HepG2 (cell line): ENCODE measurements around the gene ARID1A. TPM values are rescaled to one million over a fixed set of nuclear protein-coding genes. Genes with fewer than 3 reads are reported as not detected.
A peak's percentile ranks its signal among the peaks of the same experiment; 100 is the strongest.

Source experiments
- DPF2 ChIP-seq: sonication (generic); formaldehyde crosslinking; IDR thresholded peaks from 2 replicates; pipeline ENCODE4 v1.4.0; 2020; ENCODE audit warnings: mild to moderate bottlenecking, low read depth, missing genetic modification reagents, borderline replicate concordance
- FOSL2 ChIP-seq: sonication (generic); formaldehyde crosslinking; IDR thresholded peaks from 2 replicates; pipeline ENCODE4 v1.4.0; 2020; ENCODE audit warnings: missing genetic modification reagents
- FOXC1 ChIP-seq: sonication (generic); formaldehyde crosslinking; IDR thresholded peaks from 2 replicates; pipeline ENCODE4 v1.8.0; 2022; ENCODE audit warnings: mild to moderate bottlenecking, missing genetic modification reagents, borderline replicate concordance
- HNRNPLL ChIP-seq: fragments of 200-400 bp; formaldehyde crosslinking; IDR thresholded peaks from 2 replicates; pipeline ENCODE4 v1.6.1; 2017; ENCODE audit warnings: mild to moderate bottlenecking, low read depth, low read length; ENCODE audit not compliant: poor library complexity, severe bottlenecking
- PRMT3 ChIP-seq: sonication (generic); formaldehyde crosslinking; IDR thresholded peaks from 2 replicates; pipeline ENCODE4 v1.8.1; 2022; ENCODE audit warnings: low read depth, mild to moderate bottlenecking, moderate library complexity, missing genetic modification reagents, borderline replicate concordance
- RELA ChIP-seq: sonication (generic); formaldehyde crosslinking; IDR thresholded peaks from 2 replicates; pipeline ENCODE4 v1.4.0; 2020; ENCODE audit warnings: missing genetic modification reagents
- RXRA ChIP-seq: sonication (generic); formaldehyde crosslinking; IDR thresholded peaks from 2 replicates; pipeline ENCODE4 v1.5.1; 2020; ENCODE audit warnings: missing genetic modification reagents
- SALL1 ChIP-seq: sonication (generic); formaldehyde crosslinking; IDR thresholded peaks from 2 replicates; pipeline ENCODE4 v1.8.0; 2022; ENCODE audit warnings: mild to moderate bottlenecking, missing genetic modification reagents
- STAT5B ChIP-seq: sonication (generic); formaldehyde crosslinking; IDR thresholded peaks from 2 replicates; pipeline ENCODE4 v1.4.0; 2020; ENCODE audit warnings: missing genetic modification reagents
- SYNCRIP ChIP-seq: fragments of 200-400 bp; formaldehyde crosslinking; IDR thresholded peaks from 2 replicates; pipeline ENCODE4 v1.6.1; 2018; ENCODE audit warnings: mild to moderate bottlenecking, low read depth, low read length; ENCODE audit not compliant: insufficient read depth
- ZNF629 ChIP-seq: sonication (generic); formaldehyde crosslinking; conservative IDR thresholded peaks from 2 replicates; pipeline ENCODE4 v1.5.0; 2020; ENCODE audit warnings: missing genetic modification reagents
- ZSCAN31 ChIP-seq: sonication (generic); formaldehyde crosslinking; IDR thresholded peaks from 2 replicates; pipeline ENCODE4 v1.5.0; 2020; ENCODE audit warnings: low read depth, mild to moderate bottlenecking, missing genetic modification reagents
- polyA plus RNA-seq, 8 experiments: library from polyadenylated mRNA; depleted of rRNA in 3 of 8; stranded (reverse) in 7 of 8; unstranded in 1 of 8; fragments of >200 nt; fragmentation: Illumina TruSeq in 4 of 8; extraction: Trizol in 4 of 8; gene quantifications; 2 replicates each; pipeline versions ENCODE4 v1.2.1 to v1.2.3, GENCODE V29; 2011 to 2016; ENCODE audit warnings: low read depth in 4 of 8, missing spikeins in 1 of 8, mixed read lengths in 1 of 8; ENCODE audit not compliant: insufficient read depth in 1 of 8
- total RNA-seq, 5 experiments: library from RNA; depleted of rRNA; stranded (reverse); fragments of >200 nt; fragmentation: Illumina TruSeq; extraction: Trizol; gene quantifications; 2 replicates each; pipeline ENCODE4 v1.2.3, GENCODE V29; 2016; ENCODE audit warnings: low read depth in 1 of 5
- TF ChIP-seq, protein P1 (sequence below): sonication (generic); formaldehyde crosslinking; IDR thresholded peaks from 2 replicates; pipeline ENCODE4 v1.5.1; 2020; ENCODE audit warnings: mild to moderate bottlenecking, moderate library complexity, missing genetic modification reagents
- TF ChIP-seq, protein P2 (sequence below): sonication (generic); formaldehyde crosslinking; IDR thresholded peaks from 2 replicates; pipeline ENCODE4 v1.8.0; 2022; ENCODE audit warnings: mild to moderate bottlenecking, missing genetic modification reagents
- TF ChIP-seq, protein P3 (sequence below): sonication (generic); formaldehyde crosslinking; IDR thresholded peaks from 2 replicates; pipeline ENCODE4 v1.4.0; 2020; ENCODE audit warnings: missing genetic modification reagents, borderline replicate concordance
- TF ChIP-seq, protein P4 (sequence below): sonication (generic); formaldehyde crosslinking; IDR thresholded peaks from 2 replicates; pipeline ENCODE4 v1.8.0; 2022; ENCODE audit warnings: mild to moderate bottlenecking, missing genetic modification reagents, moderate library complexity

ARID1A gene
- total and polyA plus RNA-seq, 2 of the 13 experiments (the other 11 are each of a cell fraction or from before 2014, with no cell fraction given) = 11.9 to 15.9 TPM

DNA sequence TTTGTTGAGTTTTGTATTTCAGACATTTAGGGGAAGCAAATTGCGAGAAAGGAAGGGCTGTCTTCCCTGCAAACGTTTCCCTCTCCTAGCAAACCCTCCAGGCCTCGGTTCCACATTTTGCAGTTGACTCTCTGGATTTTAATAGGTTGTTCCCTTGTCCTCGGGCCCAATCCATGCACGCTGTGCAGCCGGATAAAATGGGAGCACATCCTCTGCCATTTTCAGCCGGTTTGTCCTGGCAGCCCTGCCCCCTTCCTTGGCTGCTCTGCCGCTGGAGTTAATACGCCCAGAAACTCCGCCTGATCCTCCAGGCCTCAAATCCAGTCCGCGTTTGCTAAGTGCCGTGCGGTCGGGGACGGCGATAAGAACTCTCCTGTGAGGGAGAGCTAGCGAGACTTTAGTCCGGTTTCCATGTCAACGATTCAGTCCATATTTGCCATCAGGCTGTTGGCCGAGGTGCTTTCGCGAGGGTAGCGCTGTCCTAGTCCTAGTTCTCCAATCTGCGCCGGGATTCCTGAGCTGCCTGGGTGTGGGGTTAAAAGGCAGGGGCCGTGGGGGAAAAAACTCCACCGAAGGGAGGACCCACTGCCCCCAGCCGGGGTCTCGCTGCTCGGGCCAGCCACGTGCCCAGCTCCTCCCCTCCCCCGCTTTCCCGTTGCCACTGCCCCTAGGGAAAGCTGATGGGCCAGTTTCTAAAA, 2.9 kb upstream of the ARID1A start (continued):
- no peak for TF ChIP-seq PRMT3
- TF ChIP-seq DPF2 = no peak
- TF ChIP-seq, protein P1, sequence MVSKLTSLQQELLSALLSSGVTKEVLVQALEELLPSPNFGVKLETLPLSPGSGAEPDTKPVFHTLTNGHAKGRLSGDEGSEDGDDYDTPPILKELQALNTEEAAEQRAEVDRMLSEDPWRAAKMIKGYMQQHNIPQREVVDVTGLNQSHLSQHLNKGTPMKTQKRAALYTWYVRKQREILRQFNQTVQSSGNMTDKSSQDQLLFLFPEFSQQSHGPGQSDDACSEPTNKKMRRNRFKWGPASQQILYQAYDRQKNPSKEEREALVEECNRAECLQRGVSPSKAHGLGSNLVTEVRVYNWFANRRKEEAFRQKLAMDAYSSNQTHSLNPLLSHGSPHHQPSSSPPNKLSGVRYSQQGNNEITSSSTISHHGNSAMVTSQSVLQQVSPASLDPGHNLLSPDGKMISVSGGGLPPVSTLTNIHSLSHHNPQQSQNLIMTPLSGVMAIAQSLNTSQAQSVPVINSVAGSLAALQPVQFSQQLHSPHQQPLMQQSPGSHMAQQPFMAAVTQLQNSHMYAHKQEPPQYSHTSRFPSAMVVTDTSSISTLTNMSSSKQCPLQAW = peak; percentile 71
- TF ChIP-seq, protein P2, sequence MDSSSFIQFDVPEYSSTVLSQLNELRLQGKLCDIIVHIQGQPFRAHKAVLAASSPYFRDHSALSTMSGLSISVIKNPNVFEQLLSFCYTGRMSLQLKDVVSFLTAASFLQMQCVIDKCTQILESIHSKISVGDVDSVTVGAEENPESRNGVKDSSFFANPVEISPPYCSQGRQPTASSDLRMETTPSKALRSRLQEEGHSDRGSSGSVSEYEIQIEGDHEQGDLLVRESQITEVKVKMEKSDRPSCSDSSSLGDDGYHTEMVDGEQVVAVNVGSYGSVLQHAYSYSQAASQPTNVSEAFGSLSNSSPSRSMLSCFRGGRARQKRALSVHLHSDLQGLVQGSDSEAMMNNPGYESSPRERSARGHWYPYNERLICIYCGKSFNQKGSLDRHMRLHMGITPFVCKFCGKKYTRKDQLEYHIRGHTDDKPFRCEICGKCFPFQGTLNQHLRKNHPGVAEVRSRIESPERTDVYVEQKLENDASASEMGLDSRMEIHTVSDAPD (CRISPR knock-in tag) = 0 out of 2 replicates have a peak, but pooled peaks have one; percentile 42
- TF ChIP-seq, protein P3, sequence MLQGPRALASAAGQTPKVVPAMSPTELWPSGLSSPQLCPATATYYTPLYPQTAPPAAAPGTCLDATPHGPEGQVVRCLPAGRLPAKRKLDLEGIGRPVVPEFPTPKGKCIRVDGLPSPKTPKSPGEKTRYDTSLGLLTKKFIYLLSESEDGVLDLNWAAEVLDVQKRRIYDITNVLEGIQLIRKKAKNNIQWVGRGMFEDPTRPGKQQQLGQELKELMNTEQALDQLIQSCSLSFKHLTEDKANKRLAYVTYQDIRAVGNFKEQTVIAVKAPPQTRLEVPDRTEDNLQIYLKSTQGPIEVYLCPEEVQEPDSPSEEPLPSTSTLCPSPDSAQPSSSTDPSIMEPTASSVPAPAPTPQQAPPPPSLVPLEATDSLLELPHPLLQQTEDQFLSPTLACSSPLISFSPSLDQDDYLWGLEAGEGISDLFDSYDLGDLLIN = 0 out of 2 replicates have a peak, but pooled peaks have one; percentile 43
- TF ChIP-seq ZNF629 (CRISPR knock-in tag) = peak; percentile 43; the same call in 1 of the 2 replicates
- TF ChIP-seq RELA (CRISPR knock-in tag) = no peak
- peak; percentile 66; the same call in 1 of the 2 replicates for TF ChIP-seq RXRA (CRISPR knock-in tag)
- TF ChIP-seq FOXC1 = peak; percentile 75; the same call in 1 of the 2 replicates
- TF ChIP-seq FOSL2 = peak; percentile 60
- TF ChIP-seq ZSCAN31 (CRISPR knock-in tag) = peak; percentile 56; the same call in 1 of the 2 replicates
- no peak for TF ChIP-seq HNRNPLL
- peak; percentile 68 for TF ChIP-seq SALL1
- TF ChIP-seq, protein P4, sequence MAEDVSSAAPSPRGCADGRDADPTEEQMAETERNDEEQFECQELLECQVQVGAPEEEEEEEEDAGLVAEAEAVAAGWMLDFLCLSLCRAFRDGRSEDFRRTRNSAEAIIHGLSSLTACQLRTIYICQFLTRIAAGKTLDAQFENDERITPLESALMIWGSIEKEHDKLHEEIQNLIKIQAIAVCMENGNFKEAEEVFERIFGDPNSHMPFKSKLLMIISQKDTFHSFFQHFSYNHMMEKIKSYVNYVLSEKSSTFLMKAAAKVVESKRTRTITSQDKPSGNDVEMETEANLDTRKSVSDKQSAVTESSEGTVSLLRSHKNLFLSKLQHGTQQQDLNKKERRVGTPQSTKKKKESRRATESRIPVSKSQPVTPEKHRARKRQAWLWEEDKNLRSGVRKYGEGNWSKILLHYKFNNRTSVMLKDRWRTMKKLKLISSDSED = no peak
- TF ChIP-seq SYNCRIP = no peak
- TF ChIP-seq STAT5B (CRISPR knock-in tag) = no peak
